Ectodermal cell (in vitro differentiated cells): ENCODE data around the gene SYCP1.
"Not testable (repeated sequence)": the region's sequence is repeated elsewhere in the genome, so short reads cannot be mapped to it uniquely, and the experiment has no call there.

Experiments used
- H3K27ac ChIP-seq: 2 replicates; pipeline ENCODE4 v1.7.0; 2013; ENCODE audit warnings: mild to moderate bottlenecking, low read depth, low read length; ENCODE audit not compliant: insufficient read depth, poor library complexity, severe bottlenecking
- H3K27me3 ChIP-seq: 2 replicates; pipeline ENCODE4 v1.7.0; 2013; ENCODE audit warnings: mild to moderate bottlenecking, low read length; ENCODE audit not compliant: insufficient read depth, control insufficient read depth, poor library complexity, severe bottlenecking
- H3K36me3 ChIP-seq: one replicate; pipeline ENCODE4 v1.7.0; 2013; ENCODE audit warnings: low read length; ENCODE audit not compliant: control insufficient read depth, insufficient read depth
- H3K4me1 ChIP-seq: one replicate; pipeline ENCODE4 v1.7.0; 2013; ENCODE audit warnings: low read length; ENCODE audit not compliant: control insufficient read depth, insufficient read depth
- H3K4me3 ChIP-seq: 2 replicates; pipeline ENCODE4 v1.7.0; 2013; ENCODE audit warnings: low read depth, low read length, control low read depth; ENCODE audit not compliant: insufficient read depth
- H3K9me3 ChIP-seq: 2 replicates; pipeline ENCODE4 v1.7.0; 2013; ENCODE audit warnings: mild to moderate bottlenecking, low read length, moderate library complexity; ENCODE audit not compliant: control insufficient read depth
- WGBS, 2 experiments: methylation state at CpG; one replicate each; pipeline ENCODE4 v1.1.7; 2013; ENCODE audit warnings: missing lambda C conversion rate in 2 of 2; 5-methylcytosine and 5-hydroxymethylcytosine counted together

Gene SYCP1

GRCh38 chr1:115012434-115012833, 157.8 kb downstream of the SYCP1 start:
- Histone ChIP-seq H3K4me3 (no peak overlapping the region), H3K27me3 (no peaks in the 10 kb centered on the region)
- 84 to 86% methylated on average over 1 of the region's 1 CpG for WGBS, 2 experiments

GRCh38 chr1:115013792-115014191, 159.1 kb downstream of the SYCP1 start:
- no peaks in the 10 kb centered on the region for H3K4me1 ChIP-seq

More at GRCh38 chr1:115012434-115012833, 157.8 kb downstream of the SYCP1 start:
- Histone ChIP-seq H3K27ac (no peak overlapping the region), H3K4me1 (no peaks in the 10 kb centered on the region), H3K36me3 (no peaks in the 10 kb centered on the region), H3K9me3 (no peaks in the 10 kb centered on the region)

GRCh38 chr1:115019549-115019948, 164.9 kb downstream of the SYCP1 start:
- H3K27ac ChIP-seq, H3K27me3 ChIP-seq, H3K4me3 ChIP-seq, H3K4me1 ChIP-seq, H3K9me3 ChIP-seq, H3K36me3 ChIP-seq: not testable (repeated sequence)
- 91 to 94% methylated on average over 9 of the region's 9 CpGs for WGBS, 2 experiments

More at GRCh38 chr1:115013792-115014191, 159.1 kb downstream of the SYCP1 start:
- Histone ChIP-seq H3K27ac (no peak overlapping the region), H3K36me3 (no peaks in the 10 kb centered on the region), H3K4me3 (no peak overlapping the region), H3K9me3 (no peaks in the 10 kb centered on the region), H3K27me3 (no peaks in the 10 kb centered on the region)
- 84 to 100% methylated on average over 2 of the region's 2 CpGs for WGBS, 2 experiments

DNA sequence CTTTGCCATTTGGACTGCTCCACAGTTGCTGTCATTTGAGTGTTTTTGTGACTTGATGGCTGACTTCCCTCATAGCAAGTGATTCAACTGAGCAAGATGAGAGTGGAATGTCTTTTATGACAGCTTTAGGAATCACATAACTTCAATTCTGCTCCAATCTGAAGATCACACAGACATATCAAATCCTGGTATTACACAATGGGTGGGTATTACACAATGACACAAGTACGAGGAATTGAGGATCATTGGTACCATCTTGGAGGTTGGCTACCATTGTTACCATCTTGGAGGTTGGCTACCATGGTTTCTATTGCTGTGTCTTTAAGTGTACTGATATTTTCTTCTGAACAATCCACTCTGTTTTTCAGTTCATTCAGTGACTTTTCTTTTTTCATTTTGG, 166.5 kb downstream of the SYCP1 start:
- H3K27ac ChIP-seq, result no peak overlapping the region
- 83 to 93% methylated on average over 1 of the region's 1 CpG for WGBS, 2 experiments
- no peaks in the 10 kb centered on the region for H3K9me3 ChIP-seq
- H3K4me1 ChIP-seq, result no peaks in the 10 kb centered on the region
- no peak overlapping the region for H3K4me3 ChIP-seq
- no peaks in the 10 kb centered on the region for H3K36me3 ChIP-seq
- H3K27me3 ChIP-seq, result no peaks in the 10 kb centered on the region

DNA sequence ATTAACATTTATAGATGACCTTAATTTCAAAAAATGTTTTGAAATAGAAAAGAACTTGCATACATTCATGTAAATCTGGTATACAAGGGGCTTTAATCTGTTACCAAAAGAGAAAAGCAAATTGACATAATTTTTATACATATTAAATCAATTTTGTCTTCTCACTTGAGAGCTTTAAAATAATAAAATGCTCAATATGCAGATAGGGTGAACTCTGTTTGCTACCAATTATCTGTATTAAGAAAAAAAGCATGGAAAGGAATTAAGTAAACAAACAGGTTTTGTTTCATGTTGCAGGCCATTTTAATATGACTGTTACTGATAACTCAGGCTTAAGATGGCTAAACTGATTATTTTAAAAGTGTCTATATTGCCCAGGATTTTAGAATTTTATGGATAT, 168.9 kb downstream of the SYCP1 start:
- Histone ChIP-seq H3K36me3 (no peaks in the 10 kb centered on the region), H3K27ac (no peak overlapping the region), H3K9me3 (no peaks in the 10 kb centered on the region), H3K27me3 (no peaks in the 10 kb centered on the region), H3K4me3 (no peak overlapping the region), H3K4me1 (no peaks in the 10 kb centered on the region)

DNA sequence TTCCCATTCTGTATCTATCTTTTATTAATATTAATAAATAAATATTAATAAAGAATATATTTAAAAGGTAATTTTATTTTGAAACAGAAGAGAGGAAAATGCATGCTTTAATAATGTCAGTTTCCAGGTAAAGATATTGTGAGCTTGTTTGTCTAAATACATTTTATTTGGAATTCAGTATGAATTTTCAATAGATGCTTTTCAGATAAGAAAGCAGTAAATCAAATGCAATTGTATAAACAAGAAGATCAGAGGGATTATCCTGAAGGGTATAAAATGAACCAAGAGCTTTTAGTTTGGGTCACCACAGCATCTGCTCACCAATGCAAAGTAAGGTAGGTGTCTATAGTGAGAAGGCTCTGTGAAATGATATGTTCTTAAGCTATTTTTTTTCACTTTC, 174.9 kb downstream of the SYCP1 start, which contains the start of gene TSHB:
TSHB (plus strand) TSS at position 301 of the 400 bp plus-strand sequence. CDS start 3,537 bp downstream, outside the sequence.
- Histone ChIP-seq H3K27me3 (no peaks in the 10 kb centered on the region), H3K36me3 (no peaks in the 10 kb centered on the region), H3K9me3 (no peaks in the 10 kb centered on the region), H3K4me3 (no peak within 1 kb of the TSS), H3K27ac (no peak within 1 kb of the TSS), H3K4me1 (no peaks in the 10 kb centered on the region)

- 80% methylated on average over 2 of the region's 2 CpGs; no CpG with 5 or more reads in 1 of the 2 experiments for WGBS, 2 experiments
- Histone ChIP-seq H3K27ac (no peak overlapping the region), H3K27me3 (no peaks in the 10 kb centered on the region), H3K4me1 (no peaks in the 10 kb centered on the region), H3K4me3 (no peak overlapping the region), H3K9me3 (no peaks in the 10 kb centered on the region), H3K36me3 (no peaks in the 10 kb centered on the region)
Measured at GRCh38 chr1:115031595-115031994, 176.9 kb downstream of the SYCP1 start.

DNA sequence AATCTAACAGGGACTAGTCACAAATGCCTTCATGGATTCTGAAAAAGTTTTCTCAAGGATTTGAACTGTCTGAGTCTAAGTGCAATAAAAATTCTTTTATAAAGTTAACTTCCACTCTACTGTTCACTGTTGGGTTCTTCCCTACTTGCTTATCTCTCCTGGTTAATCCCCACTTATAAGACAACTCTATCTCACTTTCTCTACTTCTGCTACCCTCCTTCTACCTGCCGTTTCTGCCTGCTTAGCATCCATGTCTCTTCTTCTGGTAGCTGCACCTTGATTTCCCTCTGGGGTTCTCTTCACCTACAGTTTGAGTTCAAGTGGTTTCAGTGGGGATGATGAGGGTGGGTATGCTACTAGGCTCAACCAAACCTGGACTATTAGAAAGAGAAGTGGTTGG, 181.0 kb downstream of the SYCP1 start:
- H3K4me3 ChIP-seq, result no peak overlapping the region
- no peaks in the 10 kb centered on the region for H3K9me3 ChIP-seq
- 86 to 100% methylated on average over 1 of the region's 1 CpG for WGBS, 2 experiments
- no peak overlapping the region for H3K27ac ChIP-seq
- no peaks in the 10 kb centered on the region for H3K4me1 ChIP-seq
- no peaks in the 10 kb centered on the region for H3K36me3 ChIP-seq
- H3K27me3 ChIP-seq, result no peaks in the 10 kb centered on the region

GRCh38 chr1:115036814-115037507, 182.3 kb downstream of the SYCP1 start:
- 92 to 95% methylated on average over 4 of the region's 4 CpGs for WGBS, 2 experiments
- Histone ChIP-seq H3K4me3 (no peak overlapping the region), H3K4me1 (no peaks in the 10 kb centered on the region), H3K27ac (no peak overlapping the region), H3K27me3 (no peaks in the 10 kb centered on the region), H3K9me3 (no peaks in the 10 kb centered on the region), H3K36me3 (no peaks in the 10 kb centered on the region)

- WGBS, 2 experiments, result 92% methylated on average over 1 of the region's 2 CpGs; no CpG with 5 or more reads in 1 of the 2 experiments
- Histone ChIP-seq H3K4me3 (no peak overlapping the region), H3K4me1 (no peaks in the 10 kb centered on the region), H3K36me3 (no peaks in the 10 kb centered on the region), H3K9me3 (no peaks in the 10 kb centered on the region), H3K27ac (no peak overlapping the region), H3K27me3 (no peaks in the 10 kb centered on the region)
Measured at GRCh38 chr1:115040501-115040900, 185.8 kb downstream of the SYCP1 start.

DNA sequence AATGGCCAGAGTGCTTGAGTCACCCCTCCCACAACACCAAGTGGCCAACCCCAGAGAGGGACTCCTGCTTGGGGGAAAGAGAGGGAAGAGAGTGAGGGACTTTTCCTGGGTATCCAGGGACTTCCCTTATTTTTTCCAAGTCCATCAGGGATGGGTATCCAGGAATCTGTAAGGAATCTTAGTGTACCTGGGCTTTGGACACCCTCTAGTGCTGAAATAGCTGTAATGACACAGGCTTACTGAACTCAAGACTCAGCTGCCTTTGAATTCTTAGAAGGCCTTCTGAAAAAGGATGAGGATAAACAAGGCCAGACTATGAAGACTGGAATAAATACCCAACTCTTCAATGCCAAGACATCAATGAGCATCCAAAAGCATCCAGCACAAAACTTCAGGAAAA, 187.0 kb downstream of the SYCP1 start:
- H3K27me3 ChIP-seq, result no peaks in the 10 kb centered on the region
- H3K4me1 ChIP-seq, result no peaks in the 10 kb centered on the region
- no peak overlapping the region for H3K27ac ChIP-seq
- H3K4me3 ChIP-seq, result no peak overlapping the region
- H3K9me3 ChIP-seq, result no peaks in the 10 kb centered on the region
- H3K36me3 ChIP-seq, result no peaks in the 10 kb centered on the region
